NK-92 (cell line): Measurements from ENCODE around the gene SYNJ2.

ENCODE experiments used
- DNase-seq: peaks from one replicate; lab custom pipeline; 2025; ENCODE audit not compliant: unreplicated experiment; lab: John Stamatoyannopoulos, UW

SYNJ2 gene

GRCh38 chr6:158024566-158025297 lies 43.1 kb downstream of the SYNJ2 start:
- no peak for DNase-seq

DNA sequence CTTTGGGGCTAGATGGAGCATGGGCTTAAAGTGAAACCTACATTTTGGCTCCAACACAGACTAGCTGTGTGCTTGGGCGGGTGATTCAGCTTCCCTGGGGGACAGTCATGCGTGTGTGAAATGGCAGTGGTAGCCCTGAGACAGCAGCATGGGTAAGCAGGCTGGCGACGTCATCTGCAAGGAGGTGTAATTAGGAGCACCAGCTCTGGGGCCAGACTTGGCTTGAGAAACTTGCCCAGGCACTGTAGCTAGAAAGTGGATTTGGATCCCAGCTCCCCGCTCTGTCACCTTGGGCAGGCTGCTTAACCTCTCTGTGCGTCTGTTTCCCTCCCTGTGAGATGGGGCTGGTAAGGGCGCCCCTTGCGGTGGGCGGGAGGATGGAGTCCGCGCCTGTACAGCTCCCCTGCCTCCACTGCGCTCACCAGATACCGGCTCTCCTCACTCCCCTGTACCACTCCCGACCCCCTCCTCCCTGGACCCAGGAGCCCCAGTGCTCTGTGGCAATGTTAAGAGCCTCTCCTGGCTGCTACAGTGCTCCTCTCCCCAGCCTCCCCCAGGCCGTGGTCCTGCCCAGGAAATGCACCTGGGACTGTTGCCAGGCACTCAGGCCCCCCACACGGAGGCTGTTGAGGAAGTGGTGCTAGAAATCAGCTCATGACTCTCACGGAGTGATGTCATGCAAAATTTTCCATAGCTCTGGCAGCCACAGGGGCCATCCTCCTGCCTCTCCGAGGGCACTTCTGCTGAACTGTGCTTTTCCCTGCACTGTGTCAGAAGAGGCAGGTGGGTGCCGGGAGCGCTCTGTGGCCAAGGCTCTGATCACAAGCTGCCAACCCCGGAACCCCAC lies 44.6 kb downstream of the SYNJ2 start:
- DNase-seq, result peak; percentile 46

DNA sequence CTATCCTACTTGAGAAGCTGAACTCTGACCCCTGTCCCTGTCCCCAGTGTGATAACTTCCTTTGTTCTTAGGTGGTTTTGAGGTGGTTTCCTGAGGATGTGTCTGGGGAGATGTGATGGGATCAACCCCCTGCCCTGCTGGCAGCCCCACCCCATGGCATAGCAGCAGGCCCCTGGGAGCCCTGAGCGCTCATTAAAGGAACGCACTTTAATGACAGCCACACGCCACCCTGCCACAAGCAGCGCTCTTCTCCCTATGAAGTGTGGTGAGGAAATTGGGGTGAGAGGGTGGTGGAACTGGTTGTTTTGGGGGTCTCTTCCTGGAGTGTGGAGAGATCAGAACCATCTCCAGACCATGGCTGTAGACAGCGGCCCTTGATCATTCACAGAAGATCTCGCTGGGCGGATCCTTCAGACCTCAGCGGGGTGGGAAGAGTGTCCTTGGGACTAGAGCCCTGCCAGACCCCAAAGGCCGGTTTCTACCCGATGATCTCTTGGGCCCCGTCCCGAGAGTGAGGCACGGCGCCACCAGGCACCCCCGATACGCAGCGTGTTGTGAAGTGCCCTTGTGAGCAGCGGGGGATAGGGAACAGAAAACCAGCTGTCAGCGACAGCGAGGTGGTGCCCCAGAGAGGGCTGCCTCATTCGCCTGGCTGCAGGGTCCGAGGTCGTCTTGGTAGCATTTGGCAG lies 45.4 kb downstream of the SYNJ2 start:
- no peak for DNase-seq

DNA sequence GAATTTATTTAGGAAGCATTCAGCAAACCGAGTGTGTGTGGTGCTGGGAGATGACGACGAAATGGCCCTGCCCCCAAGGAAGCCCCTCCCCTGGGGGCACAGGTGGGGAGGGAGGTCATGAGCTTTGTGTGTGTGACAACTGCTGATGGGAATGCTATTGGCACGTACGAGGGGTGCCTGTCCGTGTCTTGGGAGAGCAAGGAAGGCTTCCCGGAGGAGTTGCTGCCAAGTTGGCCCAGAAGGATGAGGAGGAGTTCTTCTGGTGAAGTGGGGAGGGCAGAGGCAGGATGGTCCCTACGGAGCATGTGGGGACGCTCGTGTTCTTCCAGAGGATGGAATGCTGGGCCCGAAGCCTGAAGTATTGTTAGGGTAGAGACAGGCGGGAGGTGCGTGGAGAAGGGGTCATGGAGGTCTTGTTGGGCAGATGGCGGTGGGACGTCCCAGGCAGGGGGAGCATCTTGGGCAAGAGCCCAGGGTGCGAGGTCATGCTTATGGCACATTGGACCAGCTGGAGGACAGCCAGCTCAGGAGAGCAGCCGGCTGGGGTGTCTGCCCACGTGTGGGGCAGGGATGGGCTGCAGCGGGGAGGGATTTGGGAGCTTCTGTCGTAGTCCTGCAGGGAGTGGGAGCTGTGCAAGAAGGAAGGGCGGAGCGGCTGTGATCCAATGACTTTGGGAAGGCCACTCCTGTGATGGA lies 46.1 kb downstream of the SYNJ2 start:
- DNase-seq, result no peak

GRCh38 chr6:158028421-158028820 lies 46.8 kb downstream of the SYNJ2 start:
- no peak for DNase-seq

DNA sequence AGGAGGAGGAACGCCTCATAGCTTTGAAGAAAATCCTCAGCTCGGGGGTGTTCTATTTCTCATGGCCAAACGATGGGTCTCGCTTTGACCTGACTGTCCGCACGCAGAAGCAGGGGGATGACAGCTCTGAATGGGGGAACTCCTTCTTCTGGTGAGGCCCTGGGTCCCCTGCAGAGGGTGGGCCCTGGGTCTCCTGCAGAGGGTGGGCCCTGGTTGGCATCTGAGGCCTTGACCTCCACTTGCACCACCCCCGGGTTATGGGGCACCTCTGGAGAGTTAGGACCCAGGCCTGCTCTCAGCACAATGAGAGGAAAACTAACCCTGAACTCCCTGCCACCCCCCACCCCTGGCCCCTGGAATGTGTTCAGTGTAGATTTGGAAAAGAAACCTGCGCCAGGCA lies 47.2 kb downstream of the SYNJ2 start:
- no peak for DNase-seq

DNA sequence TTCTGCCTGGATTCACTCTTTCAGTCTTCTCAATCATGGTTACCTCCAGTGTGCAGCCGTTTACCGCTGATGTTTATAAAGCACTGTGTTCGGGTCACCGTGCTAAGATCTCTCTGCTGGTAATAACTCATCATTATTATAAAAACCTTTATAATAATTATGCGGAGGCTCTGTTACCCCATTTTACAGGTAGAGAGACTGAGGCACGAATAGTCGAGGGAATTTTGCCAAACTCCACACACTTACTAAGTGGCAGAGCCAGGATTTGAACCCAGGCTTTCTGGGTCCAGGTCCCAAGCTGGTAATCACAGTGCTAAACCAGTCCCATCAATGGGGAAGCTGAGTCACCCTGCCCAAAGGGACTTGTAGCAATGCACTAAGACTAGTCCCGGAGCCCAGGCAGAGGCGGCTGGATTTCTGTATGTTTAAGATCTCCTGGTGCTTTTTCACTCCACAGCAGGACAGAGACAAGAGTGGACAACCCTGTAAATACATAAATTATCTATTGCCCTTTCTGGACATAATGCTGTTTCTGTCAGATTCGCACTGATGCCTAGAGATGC lies 48.1 kb downstream of the SYNJ2 start:
- no peak for DNase-seq

DNA sequence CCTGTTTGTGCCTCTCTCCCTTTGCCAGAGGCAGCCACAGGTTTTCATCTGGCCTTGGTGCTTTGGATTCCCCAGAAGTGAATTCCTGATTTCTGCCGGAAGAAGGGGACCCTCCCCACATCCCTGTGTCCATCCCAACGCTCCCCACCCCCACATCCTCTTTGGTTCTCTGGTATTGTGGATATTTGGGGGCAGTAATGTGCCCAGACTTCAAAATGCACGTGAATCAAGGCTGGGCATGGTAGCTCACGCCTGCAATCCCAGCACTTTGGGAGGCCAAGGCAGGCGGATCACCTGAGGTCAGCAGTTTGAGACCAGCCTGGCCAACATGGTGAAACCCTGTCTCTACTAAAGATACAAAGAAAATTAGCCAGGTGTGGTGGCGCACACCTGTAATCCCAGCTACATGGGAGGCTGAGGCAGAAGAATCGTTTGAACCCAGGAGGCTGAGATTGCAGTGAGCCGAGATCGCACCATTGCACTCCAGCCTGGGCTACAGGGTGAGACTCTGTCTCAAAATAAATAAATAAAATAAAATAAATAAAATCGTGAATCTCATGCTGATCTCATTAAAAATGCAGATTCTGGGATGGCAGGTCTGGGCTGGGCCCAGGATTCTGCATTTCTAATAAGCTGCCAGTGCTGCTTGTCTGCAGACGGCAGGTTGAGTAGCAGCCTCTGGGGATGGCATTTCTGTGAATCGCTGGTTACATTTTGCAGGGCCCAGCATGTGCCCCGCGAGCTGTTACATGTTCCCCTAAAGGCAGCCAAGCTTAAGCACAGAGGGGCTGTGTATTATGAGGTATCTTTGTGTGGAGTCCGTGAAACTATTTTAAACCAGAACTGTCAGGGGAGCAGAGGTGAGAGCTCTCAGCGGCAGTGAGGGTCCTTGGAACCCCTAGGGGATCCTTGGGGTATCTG lies 49.0 kb downstream of the SYNJ2 start:
- no peak for DNase-seq

GRCh38 chr6:158031381-158032353 lies 50.0 kb downstream of the SYNJ2 start:
- no peak for DNase-seq

- no peak for DNase-seq
Observed at GRCh38 chr6:158032354-158032733, 50.7 kb downstream of the SYNJ2 start.

DNA sequence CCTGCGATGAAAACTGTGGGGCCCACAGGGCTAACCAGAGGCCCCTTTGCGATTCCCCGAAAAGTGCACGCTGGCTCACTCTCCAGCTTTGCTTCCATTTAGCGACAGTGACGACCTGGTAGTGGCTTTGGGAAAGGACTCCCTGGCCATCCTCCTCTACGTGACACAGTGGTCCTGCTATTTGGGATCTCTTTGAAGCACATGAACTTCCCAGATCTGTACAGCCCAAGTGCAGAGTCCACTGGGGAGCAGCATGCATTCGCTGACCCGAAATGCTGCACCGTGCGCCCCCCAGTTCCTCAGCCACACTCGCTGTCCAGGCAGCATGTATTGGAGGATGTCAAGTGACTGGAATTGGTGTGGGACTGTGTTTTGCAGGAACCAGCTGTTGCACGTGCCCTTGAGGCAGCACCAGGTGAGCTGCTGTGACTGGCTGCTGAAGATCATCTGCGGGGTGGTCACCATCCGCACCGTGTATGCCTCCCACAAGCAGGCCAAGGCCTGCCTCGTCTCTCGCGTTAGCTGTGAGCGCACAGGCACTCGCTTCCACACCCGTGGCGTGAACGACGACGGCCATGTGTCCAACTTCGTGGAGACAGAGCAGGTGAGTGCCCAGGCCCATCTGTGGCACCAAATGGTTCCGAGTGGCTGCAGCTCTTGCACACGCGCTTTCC lies 51.6 kb downstream of the SYNJ2 start:
- no peak for DNase-seq

DNA sequence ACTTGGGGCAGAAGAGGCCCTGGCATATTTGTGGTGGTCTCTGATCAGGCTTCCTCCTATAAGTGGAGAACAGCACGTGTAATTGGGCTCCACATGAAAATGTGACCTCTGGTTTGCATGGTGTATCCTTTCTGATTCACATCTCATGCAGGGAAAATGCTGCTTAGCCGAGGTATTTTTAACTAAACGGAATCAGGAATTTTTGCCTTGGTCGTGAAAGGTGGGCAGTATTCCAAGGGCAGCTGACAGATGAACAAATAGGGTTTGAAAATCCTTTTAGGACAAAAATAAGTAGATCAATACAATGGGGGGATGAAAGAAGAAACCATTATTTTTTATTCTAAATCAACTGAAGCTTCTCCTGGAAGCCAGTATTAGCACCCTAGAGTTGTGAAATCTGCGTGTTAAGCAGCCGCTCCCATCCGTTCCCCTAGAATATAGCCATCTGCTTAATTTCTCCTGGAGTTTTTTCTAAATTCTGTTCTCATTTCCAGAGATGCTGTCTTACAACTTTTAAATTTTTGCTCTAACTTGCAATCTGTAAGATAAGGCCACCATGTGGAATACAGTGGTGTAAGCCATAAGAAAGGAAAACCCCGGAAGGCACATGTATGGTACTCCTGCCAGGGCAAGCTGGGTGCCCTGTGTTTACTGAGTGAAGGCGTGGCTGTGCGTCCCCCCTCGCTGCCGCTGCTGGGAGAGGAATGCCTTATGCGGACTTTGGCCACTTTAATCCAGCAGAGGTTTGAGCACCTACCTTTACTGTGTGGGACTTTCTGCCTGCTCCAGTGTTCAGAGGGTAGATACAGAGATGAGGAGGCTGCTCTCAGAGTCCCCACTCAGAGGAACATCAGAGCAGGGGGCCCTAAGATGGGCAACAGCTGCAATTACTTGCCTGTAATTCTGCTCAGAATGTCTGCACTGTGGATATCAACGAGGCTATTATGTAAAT lies 52.4 kb downstream of the SYNJ2 start:
- no peak for DNase-seq

- no peak for DNase-seq
Observed at GRCh38 chr6:158036261-158036660, 54.6 kb downstream of the SYNJ2 start.

DNA sequence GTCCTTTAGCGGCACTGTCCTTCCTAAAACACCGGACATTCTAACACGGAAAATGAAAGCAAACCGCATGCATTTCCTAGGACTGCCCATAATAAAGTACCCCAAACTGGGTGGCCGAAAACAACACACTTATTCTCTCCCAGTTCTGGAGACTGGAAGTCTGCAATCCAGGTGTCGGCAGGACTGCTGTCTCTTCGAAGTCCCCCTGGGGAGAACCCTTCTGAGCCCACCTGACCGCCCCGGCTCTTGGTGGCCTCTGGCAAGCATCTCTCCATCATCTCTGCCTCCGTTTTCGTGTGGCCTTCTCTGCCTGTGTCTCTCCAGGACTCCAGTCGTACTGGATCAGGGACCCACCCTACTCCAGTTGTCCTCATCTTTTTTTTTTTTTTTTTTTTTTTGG lies 55.4 kb downstream of the SYNJ2 start:
- DNase-seq, result no peak

DNA sequence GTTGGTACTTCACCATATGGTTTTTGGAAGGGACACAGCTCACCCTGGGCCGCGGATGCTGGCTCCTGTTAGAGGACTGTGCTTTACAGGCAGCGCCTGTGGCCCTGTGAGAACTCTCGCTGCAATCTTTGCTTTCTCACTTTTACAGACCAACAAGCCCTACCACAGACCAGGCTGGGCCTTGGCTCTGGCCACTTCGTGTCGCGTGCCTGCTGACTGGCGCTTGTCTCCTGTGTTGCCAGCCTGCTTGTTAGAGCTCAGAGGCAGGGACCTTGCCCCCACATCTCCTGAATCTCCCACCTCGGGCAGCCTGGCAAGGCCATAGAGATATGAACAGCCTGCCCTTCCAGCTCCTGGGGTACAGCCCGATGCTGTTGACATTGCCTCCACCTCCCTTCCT lies 56.1 kb downstream of the SYNJ2 start:
- no peak for DNase-seq

- DNase-seq, result no peak
Observed at GRCh38 chr6:158038291-158039177, 56.9 kb downstream of the SYNJ2 start.
